CD4-positive, alpha-beta T cell (primary cell): ENCODE data around the gene PRXL2B. TPM values are rescaled to one million over a fixed set of nuclear protein-coding genes. Genes with fewer than 3 reads are reported as not detected.
A peak's percentile ranks its signal among the peaks of the same experiment; 100 is the strongest.

Source experiments
- ATAC-seq: fragments of 200-7000 bp; cut with Tn5 transposase; one replicate; pipeline ENCODE4 v1.10.0; 2022; ENCODE audit warnings: mild to moderate bottlenecking; ENCODE audit not compliant: poor library complexity
- CTCF ChIA-PET: fragments of 350-600 bp; sonication (Branson Sonifier 250); formaldehyde crosslinking; loops from one replicate; lab custom pipeline; 2021; ENCODE audit warnings: antibody characterized with exemption, inconsistent platforms; lab: Charles Lee
- POLR2A ChIA-PET: fragments of 350-600 bp; sonication (Branson Sonifier 250); formaldehyde crosslinking; loops from one replicate; lab custom pipeline; 2021; ENCODE audit warnings: antibody characterized with exemption, inconsistent platforms; lab: Charles Lee
- DNase-seq, 14 experiments: peaks; one replicate each; pipeline ENCODE4 v3.0.0-alpha.2; 2013 to 2020; ENCODE audit warnings: mixed read lengths in 2 of 14
- H3K27ac ChIP-seq, 2 donors: one replicate each; pipeline versions ENCODE4 v1.5.1 to v1.7.0; 2013; ENCODE audit warnings: low read length in 2 of 2, low read depth in 1 of 2, mild to moderate bottlenecking in 1 of 2
- H3K27me3 ChIP-seq, 2 experiments: 1 replicate in 1 of 2; 2 replicates in 1 of 2; pipeline versions ENCODE4 v1.6.1 to v1.7.0; 2013; ENCODE audit warnings: low read length in 2 of 2, control low read depth in 1 of 2, mild to moderate bottlenecking in 1 of 2, moderate library complexity in 1 of 2; ENCODE audit not compliant: insufficient read depth in 2 of 2, control insufficient read depth in 1 of 2
- H3K36me3 ChIP-seq: one replicate; pipeline ENCODE4 v1.6.1; 2013; ENCODE audit warnings: low read length, control low read depth; ENCODE audit not compliant: insufficient read depth
- H3K4me1 ChIP-seq: one replicate; pipeline ENCODE4 v1.6.1; 2013; ENCODE audit warnings: low read length, control low read depth; ENCODE audit not compliant: insufficient read depth
- H3K4me3 ChIP-seq: one replicate; pipeline ENCODE4 v1.5.1; 2013; ENCODE audit warnings: mild to moderate bottlenecking, low read length, moderate library complexity
- H3K9me3 ChIP-seq, 2 experiments: 1 replicate in 1 of 2; 2 replicates in 1 of 2; pipeline versions ENCODE4 v1.6.1 to v1.7.0; 2013; ENCODE audit warnings: low read length in 2 of 2, mild to moderate bottlenecking in 2 of 2, control low read depth in 1 of 2, moderate library complexity in 1 of 2; ENCODE audit not compliant: control insufficient read depth in 1 of 2, insufficient read depth in 1 of 2
- H3K27ac Mint-ChIP-seq: one replicate; pipeline ENCODE4 v1.8.0; 2020; ENCODE audit warnings: mixed read lengths
- H3K27me3 Mint-ChIP-seq: one replicate; pipeline ENCODE4 v1.8.0; 2021; ENCODE audit warnings: mixed read lengths
- H3K36me3 Mint-ChIP-seq: one replicate; pipeline ENCODE4 v1.8.0; 2021; ENCODE audit warnings: low read depth, mixed read lengths
- H3K4me1 Mint-ChIP-seq: one replicate; pipeline ENCODE4 v1.8.0; 2021; ENCODE audit warnings: low read depth, mixed read lengths
- H3K4me3 Mint-ChIP-seq: one replicate; pipeline ENCODE4 v1.8.0; 2020; ENCODE audit warnings: mild to moderate bottlenecking, mixed read lengths
- H3K9me3 Mint-ChIP-seq: one replicate; pipeline ENCODE4 v1.8.0; 2020; ENCODE audit warnings: mixed read lengths
- CTCF ChIP-seq: fragments of 200-600 bp; IDR thresholded peaks from one replicate; pipeline ENCODE4 v1.8.0; 2022; ENCODE audit warnings: antibody characterized with exemption, mild to moderate bottlenecking
- intact Hi-C, 2 experiments: fragments of 100-400 bp; cut with DNase I in 1 of 2; cut with micrococcal nuclease in 1 of 2; formaldehyde crosslinking; loops; one replicate each; pipeline versions ENCODE4 v1.15.1 to v1.9.0; 2023 to 2025; cut with DNase I, micrococcal nuclease
- total RNA-seq, 174 experiments: library from RNA in 2 of 174; stranded (reverse) in 2 of 174; gene quantifications; one replicate each; pipeline ENCODE4 v1.2.3 and lab custom pipeline; 2021 to 2026

PRXL2B gene
- total RNA-seq, 2 experiments from 2014 or later: 11.0 to 12.8 TPM

DNA sequence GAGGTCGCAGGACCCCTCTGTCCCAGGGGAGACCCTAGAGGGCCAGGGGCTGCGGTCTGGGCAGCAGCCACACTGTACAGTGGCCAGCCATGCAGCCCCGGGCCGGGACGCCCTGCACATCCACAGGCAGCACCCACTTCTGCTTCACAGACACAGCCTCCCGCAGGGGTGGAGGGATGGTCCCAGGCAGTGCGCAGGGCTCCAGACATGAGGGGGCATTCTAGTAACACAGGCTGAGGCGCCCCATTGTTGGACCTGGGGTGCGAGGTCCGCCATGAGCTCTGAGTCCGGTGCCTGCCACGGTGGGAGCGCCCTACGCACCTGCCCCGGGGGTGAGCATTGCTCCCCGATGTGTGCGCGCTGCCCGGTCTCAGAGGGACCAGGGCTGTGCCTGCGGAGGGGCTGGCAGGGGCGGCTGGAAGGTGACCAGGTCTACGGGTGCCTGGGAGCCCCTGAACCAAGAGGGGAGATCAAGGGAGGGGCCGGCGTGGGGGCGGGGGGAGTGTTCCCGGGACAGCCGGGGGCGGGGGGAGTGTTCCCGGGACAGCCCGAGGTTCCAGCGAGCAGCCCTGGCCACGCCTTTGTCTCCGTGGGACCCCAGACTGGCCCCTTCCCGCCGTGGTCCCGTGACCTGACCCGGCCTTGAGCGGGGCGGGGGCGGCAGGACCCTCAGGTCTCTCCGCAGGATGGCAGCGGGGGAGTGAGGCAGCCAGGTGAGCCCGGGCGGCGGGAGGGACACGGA lies 41.8 kb downstream of the PRXL2B start:
- H3K4me3 ChIP-seq: no peak overlapping the region
- peaks cover 35 to 40% of the 10 kb centered on the region in 2 experiments for H3K27me3 ChIP-seq
- no peak overlapping the region for H3K4me3 Mint-ChIP-seq
- peaks cover 0 to 27% of the 10 kb centered on the region in 2 experiments for H3K9me3 ChIP-seq
- intact Hi-C loops: no loop called here
- no peak overlapping the region for H3K27ac Mint-ChIP-seq
- no peaks in the 10 kb centered on the region for H3K36me3 Mint-ChIP-seq
- H3K36me3 ChIP-seq: no peaks in the 10 kb centered on the region
- POLR2A ChIA-PET: no interaction called here
- ATAC-seq (no peak), DNase-seq (peak in 2 of 14 experiments; percentile 27 to 33)
- peaks cover 12% of the 10 kb centered on the region for H3K4me1 ChIP-seq
- H3K27me3 Mint-ChIP-seq: peaks cover 66% of the 10 kb centered on the region
- H3K9me3 Mint-ChIP-seq: no peaks in the 10 kb centered on the region
- no peak for TF ChIP-seq CTCF
- H3K4me1 Mint-ChIP-seq: peaks cover 10% of the 10 kb centered on the region
- CTCF ChIA-PET: no interaction called here
- no peak overlapping the region for H3K27ac ChIP-seq

GRCh38 chr1:2628933-2629626 lies 42.5 kb downstream of the PRXL2B start:
- ChIA-PET CTCF (no interaction called here), POLR2A (no interaction called here)
- no peak for TF ChIP-seq CTCF
- peaks cover 5% of the 10 kb centered on the region for H3K4me1 Mint-ChIP-seq
- ATAC-seq: no peak
- peak in 2 of 14 experiments; percentile 12 to 33 for DNase-seq
- Histone ChIP-seq H3K4me1 (peaks cover 12% of the 10 kb centered on the region), H3K27ac (no peak overlapping the region), H3K36me3 (no peaks in the 10 kb centered on the region), H3K27me3 (peaks cover 35 to 40% of the 10 kb centered on the region in 2 experiments), H3K4me3 (no peak overlapping the region), H3K9me3 (peaks cover 0 to 30% of the 10 kb centered on the region in 2 experiments)
- no peaks in the 10 kb centered on the region for H3K9me3 Mint-ChIP-seq
- H3K27me3 Mint-ChIP-seq: peaks cover 64% of the 10 kb centered on the region
- no peak overlapping the region for H3K27ac Mint-ChIP-seq
- no peak overlapping the region for H3K4me3 Mint-ChIP-seq
- intact Hi-C loops: no loop called here
- no peaks in the 10 kb centered on the region for H3K36me3 Mint-ChIP-seq

GRCh38 chr1:2629627-2630497 lies 43.3 kb downstream of the PRXL2B start:
- no peaks in the 10 kb centered on the region for H3K36me3 Mint-ChIP-seq
- DNase-seq: peak in 1 of 14 experiments; percentile 28
- ChIA-PET CTCF (no interaction called here), POLR2A (no interaction called here)
- H3K27me3 Mint-ChIP-seq: peaks cover 56% of the 10 kb centered on the region
- Histone ChIP-seq H3K9me3 (peaks cover 0 to 32% of the 10 kb centered on the region in 2 experiments), H3K27me3 (peaks cover 35 to 37% of the 10 kb centered on the region in 2 experiments), H3K4me3 (no peak overlapping the region), H3K4me1 (peaks cover 12% of the 10 kb centered on the region), H3K36me3 (no peaks in the 10 kb centered on the region), H3K27ac (no peak overlapping the region)
- no peaks in the 10 kb centered on the region for H3K4me1 Mint-ChIP-seq
- H3K27ac Mint-ChIP-seq: no peak overlapping the region
- peak overlapping the region; percentile 30 for H3K4me3 Mint-ChIP-seq
- TF ChIP-seq CTCF: no peak
- intact Hi-C loops: loop anchor here in 1 of 2 experiments (5.0 kb wide), 1 partner anchor 862 kb away; no protein-coding TSS in a partner anchor
- ATAC-seq: no peak
- no peaks in the 10 kb centered on the region for H3K9me3 Mint-ChIP-seq
